ENCODE data around the gene CD9. TPM values are rescaled to one million over a fixed set of nuclear protein-coding genes. Genes with fewer than 3 reads are reported as not detected.

The CD9 gene
- total and polyA plus RNA-seq, 2 of the 8 experiments (the other 6 are each of a cell fraction or from before 2014, with no cell fraction given) = 168 to 319 TPM

DNA sequence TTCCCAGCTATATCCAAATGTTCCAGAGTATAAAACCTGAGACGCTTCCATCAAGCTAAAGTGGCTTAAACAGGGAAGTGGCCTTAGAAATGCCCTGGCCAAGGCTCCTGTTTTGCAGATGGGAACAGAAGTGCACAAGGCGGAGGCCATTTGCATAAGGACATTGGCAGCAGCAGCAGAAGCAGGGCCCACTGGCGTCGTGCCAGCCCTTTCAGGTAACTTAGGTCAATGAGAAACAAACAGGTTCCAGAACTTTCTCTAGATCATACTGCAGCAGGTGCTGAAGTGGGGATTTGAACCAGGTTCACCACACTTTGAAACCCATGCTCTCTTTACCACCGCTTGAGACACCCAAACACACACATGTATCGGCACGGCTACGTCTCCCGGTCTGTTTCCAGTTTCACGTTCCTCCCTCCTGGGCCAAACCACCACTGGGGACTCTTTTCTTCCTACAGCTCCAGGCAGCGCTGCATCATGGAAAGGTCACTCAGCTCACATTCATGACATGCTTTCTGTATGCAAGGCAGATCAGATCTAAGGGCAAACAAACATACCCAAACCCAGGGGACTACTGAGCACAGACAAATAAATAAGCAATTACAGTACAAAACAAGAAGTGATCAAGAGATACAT lies 64.3 kb downstream of the CD9 start:
- Histone ChIP-seq H2BK15ac (ENCODE audit: low read length) (peak overlapping the region; percentile 19; the same call in 1 of the 2 replicates), H3K79me2 (ENCODE audit: control insufficient read depth in 1 of 2, insufficient read depth in 2 of 2, low read length in 2 of 2) (no peaks in the 10 kb centered on the region), H3K23me2 (ENCODE audit: low read depth, low read length) (no peaks in the 10 kb centered on the region), H3K4me2 (ENCODE audit: insufficient read depth in 1 of 2, low read depth in 2 of 2, low read length in 2 of 2) (no peak overlapping the region), H3K79me1 (ENCODE audit: low read depth, low read length) (0 out of 2 replicates have a peak, but pooled peaks cover 2% of the 10 kb centered on the region), H3K14ac (ENCODE audit: insufficient read length) (no peak overlapping the region), H2BK20ac (ENCODE audit: low read length) (no peak overlapping the region), H2AFZ (ENCODE audit: low read length) (peak overlapping the region; percentile 22), H3K27me3 (replicated peaks in 1 of 4; ENCODE audit: control insufficient read depth in 3 of 4, extremely low read depth in 1 of 4, insufficient read depth in 3 of 4, low read length in 3 of 4) (no peaks in the 10 kb centered on the region), H2AK5ac (ENCODE audit: low read depth, low read length) (no peak overlapping the region), H3K9ac (replicated peaks in 1 of 4; ENCODE audit: extremely low read depth in 1 of 4, low read depth in 3 of 4, low read length in 3 of 4) (no peak overlapping the region), H3K4me3 (ENCODE audit: extremely low read depth in 1 of 4, insufficient read depth in 2 of 4, low read depth in 3 of 4, low read length in 4 of 4) (no peak overlapping the region), H3K36me3 (ENCODE audit: control insufficient read depth in 2 of 4, insufficient read depth in 4 of 4, low read length in 3 of 4) (no peaks in the 10 kb centered on the region), H4K5ac (ENCODE audit: insufficient read length, low read depth, low read length) (no peak overlapping the region), H3K4ac (replicated peaks; ENCODE audit: insufficient read length, low read depth, low read length) (no peak overlapping the region), H4K91ac (replicated peaks; ENCODE audit: insufficient read length, low read length) (peak overlapping the region; percentile 30), H4K20me1 (replicated peaks in 1 of 2; ENCODE audit: control insufficient read depth in 1 of 2, insufficient read depth in 2 of 2, low read length in 2 of 2) (no peaks in the 10 kb centered on the region), H2BK120ac (replicated peaks; ENCODE audit: low read depth, low read length) (no peak overlapping the region), H2BK12ac (ENCODE audit: low read depth, low read length) (peak overlapping the region; percentile 90; the same call in 1 of the 2 replicates), H3K56ac (replicated peaks; ENCODE audit: insufficient read length, low read depth, low read length) (no peak overlapping the region), H3K23ac (ENCODE audit: insufficient read length) (no peak overlapping the region), H2BK5ac (ENCODE audit: low read depth, low read length) (peak overlapping the region; percentile 19; the same call in 1 of the 2 replicates), H4K8ac (ENCODE audit: extremely low read depth, insufficient read depth, low read length) (peak overlapping the region; percentile 73), H3K4me1 (replicated peaks in 1 of 4; ENCODE audit: control insufficient read depth in 3 of 4, insufficient read depth in 4 of 4, low read length in 3 of 4) (peaks cover 8 to 16% (median 12%) of the 10 kb centered on the region in 4 experiments), H3K18ac (ENCODE audit: extremely low read depth, low read length) (0 out of 2 replicates have a peak overlapping the region, but pooled peaks have one; percentile 19), H3K27ac (ENCODE audit: low read depth, low read length) (no peak overlapping the region), H3K9me3 (ENCODE audit: insufficient read depth in 2 of 2, low read depth in 1 of 2, low read length in 1 of 2) (no peaks in the 10 kb centered on the region)
- ChIA-PET POLR2A (ENCODE audit: partially characterized antibody) (interaction anchor here (1.5 to 2.0 kb wide), 2 partner anchors 49 to 64 kb away, joined by 4 to 5 read pairs; partner anchors contain the start of gene CD9), CTCF (ENCODE audit: partially characterized antibody) (interaction anchor here (0.6 to 6.2 kb wide), 12 partner anchors 9 to 227 kb away, joined by 3 to 53 read pairs (median 5); no protein-coding TSS in a partner anchor)
- 90% methylated on average over 11 of the region's 11 CpGs; no CpG with 5 or more reads in 1 of the 2 experiments for WGBS, 2 experiments (ENCODE audit: extremely low coverage in 1 of 2, insufficient coverage in 1 of 2, insufficient read length in 1 of 2, insufficient replicate concordance in 2 of 2, low coverage in 1 of 2, low lambda C conversion rate in 2 of 2, missing lambda C conversion rate in 1 of 2)
- FAIRE-seq (no peak), DNase-seq (ENCODE audit: low read depth in 1 of 2, low spot score in 2 of 2) (no peak)
- no peak for TF ChIP-seq RXRA (IDR thresholded peaks at IDR 0.05; ENCODE audit: insufficient read depth, low read depth, low read length)
- no peak for TF ChIP-seq SUZ12 (IDR thresholded peaks at IDR 0.05; ENCODE audit: low read length)
- no peak for TF ChIP-seq CHD2 (IDR thresholded peaks at IDR 0.05; ENCODE audit: low read length)
- no peak for TF ChIP-seq BACH1 (IDR thresholded peaks at IDR 0.05; ENCODE audit: low read length)
- TF ChIP-seq CBX8 (IDR thresholded peaks at IDR 0.05; ENCODE audit: borderline replicate concordance, low read depth, low read length) = no peak

Measured in H1 (cell line).